GM21447 (cell line): ENCODE measurements around the gene MMAA.

Experiments
- ATAC-seq: cut with Tn5 transposase; IDR thresholded peaks from one replicate; pipeline ENCODE4 v1.9.1; 2021; ENCODE audit not compliant: unreplicated experiment

MMAA gene

GRCh38 chr4:145703850-145704497 lies 84.8 kb downstream of the MMAA start:
- no peak for ATAC-seq

GRCh38 chr4:145709336-145709735 lies 90.2 kb downstream of the MMAA start:
- ATAC-seq, result no peak
